A673 (cell line): ENCODE results near the gene CCDC87. TPM values are rescaled to one million over a fixed set of nuclear protein-coding genes. Genes with fewer than 3 reads are reported as not detected.
"Not testable (repeated sequence)": the region's sequence is repeated elsewhere in the genome, so short reads cannot be mapped to it uniquely, and the experiment has no call there.

Experiments used
- BruUV-seq: library from RNA; stranded (reverse); fragments of 400-500 nt; replicated peaks from 2 replicates; lab custom pipeline; 2021; lab: Mats Ljungman, UMichigan
- CTCF ChIA-PET: fragments of 300-600 bp; sonication (Branson Sonifier 250); formaldehyde crosslinking; loops from one replicate; lab custom pipeline; 2022; ENCODE audit warnings: antibody characterized with exemption; lab: Charles Lee
- POLR2A ChIA-PET: fragments of 300-600 bp; sonication (Branson Sonifier 250); formaldehyde crosslinking; loops from one replicate; lab custom pipeline; 2022; ENCODE audit warnings: antibody characterized with exemption; ENCODE audit not compliant: low non-redundant PET; lab: Charles Lee
- DNase-seq: peaks from one replicate; pipeline ENCODE4 v3.0.0-alpha.2; 2015; ENCODE audit warnings: low spot score
- H3K27ac ChIP-seq: fragments of 200-600 bp; sonication (generic); 2 replicates; pipeline ENCODE4 v1.5.1; 2016; ENCODE audit warnings: mixed run types, low read depth, mild to moderate bottlenecking, mixed read lengths, antibody characterized with exemption, low read length; ENCODE audit not compliant: poor library complexity, severe bottlenecking
- H3K27me3 ChIP-seq: fragments of 200-600 bp; sonication (generic); replicated peaks from 2 replicates; pipeline ENCODE4 v1.6.1; 2017; ENCODE audit warnings: mixed run types, low read depth, mild to moderate bottlenecking, mixed read lengths, antibody characterized with exemption, low read length; ENCODE audit not compliant: insufficient read depth, poor library complexity
- H3K36me3 ChIP-seq: fragments of 200-600 bp; sonication (generic); 2 replicates; pipeline ENCODE4 v1.6.1; 2016; ENCODE audit warnings: mixed run types, mild to moderate bottlenecking, mixed read lengths, antibody characterized with exemption, low read length; ENCODE audit not compliant: insufficient read depth, poor library complexity, severe bottlenecking
- H3K4me1 ChIP-seq: fragments of 200-600 bp; sonication (generic); 2 replicates; pipeline ENCODE4 v1.6.1; 2017; ENCODE audit warnings: mixed run types, mild to moderate bottlenecking, mixed read lengths, antibody characterized with exemption, low read length; ENCODE audit not compliant: insufficient read depth, poor library complexity, severe bottlenecking
- H3K4me3 ChIP-seq: fragments of 200-600 bp; sonication (generic); 2 replicates; pipeline ENCODE4 v1.5.1; 2016; ENCODE audit warnings: low read depth, mixed run types, mild to moderate bottlenecking, mixed read lengths, low read length; ENCODE audit not compliant: poor library complexity, severe bottlenecking
- H3K9me3 ChIP-seq: fragments of 200-600 bp; sonication (generic); 2 replicates; pipeline ENCODE4 v1.6.1; 2016; ENCODE audit warnings: mixed run types, low read depth, mild to moderate bottlenecking, mixed read lengths, antibody characterized with exemption, low read length; ENCODE audit not compliant: poor library complexity, severe bottlenecking
- CTCF ChIP-seq: fragments of 300-800, 200-600 bp; sonication (generic); conservative IDR thresholded peaks from 2 replicates; pipeline ENCODE4 v1.5.1; 2017; ENCODE audit warnings: low read depth, mild to moderate bottlenecking, antibody characterized with exemption, low read length, moderate library complexity, mixed read lengths
- EZH2 ChIP-seq: fragments of 200-600 bp; sonication (generic); IDR thresholded peaks from 2 replicates; pipeline ENCODE4 v1.6.1; 2017; ENCODE audit warnings: borderline replicate concordance, low read depth, mild to moderate bottlenecking, mixed read lengths, antibody characterized with exemption, low read length; ENCODE audit not compliant: poor library complexity, severe bottlenecking
- intact Hi-C: fragments of 100-400 bp; cut with micrococcal nuclease; formaldehyde crosslinking; loops from one replicate; pipeline ENCODE4 v1.10.0; 2022; ENCODE audit not compliant: unreplicated experiment
- total RNA-seq: library from RNA; stranded (reverse); gene quantifications from 2 replicates; pipeline ENCODE4 v1.2.3, GENCODE V29; 2021

The CCDC87 gene
- total RNA-seq, 1 experiment from 2014 or later, result 0.90 TPM

GRCh38 chr11:66543263-66544107, 49.4 kb downstream of the CCDC87 start:
- peak; percentile 48 for DNase-seq
- H3K27me3 ChIP-seq, result no peaks in the 10 kb centered on the region
- H3K36me3 ChIP-seq, result no peaks in the 10 kb centered on the region
- H3K27ac ChIP-seq, result no peak overlapping the region
- H3K4me3 ChIP-seq, result no peak overlapping the region
- TF ChIP-seq CTCF, result peak; percentile 42; the same call in 1 of the 2 replicates
- TF ChIP-seq EZH2, result no peak
- no TSS peak for BruUV-seq
- CTCF ChIA-PET, result no interaction called here
- intact Hi-C loops, result no loop called here
- peaks cover 4% of the 10 kb centered on the region for H3K4me1 ChIP-seq
- H3K9me3 ChIP-seq, result no peaks in the 10 kb centered on the region
- POLR2A ChIA-PET, result interaction anchor here (0.5 kb wide), 1 partner anchor 77 kb away, joined by 3 read pairs; no protein-coding TSS in a partner anchor

- intact Hi-C loops, result no loop called here
- no TSS peak for BruUV-seq
- Histone ChIP-seq H3K4me3 (no peak overlapping the region), H3K9me3 (no peaks in the 10 kb centered on the region), H3K27ac (no peak overlapping the region), H3K36me3 (no peaks in the 10 kb centered on the region), H3K27me3 (no peaks in the 10 kb centered on the region), H3K4me1 (peaks cover 4% of the 10 kb centered on the region)
- no peak for TF ChIP-seq EZH2
- no peak for TF ChIP-seq CTCF
- ChIA-PET CTCF (no interaction called here), POLR2A (no interaction called here)
- DNase-seq, result no peak
Measured at GRCh38 chr11:66542362-66542761, 50.5 kb downstream of the CCDC87 start.

GRCh38 chr11:66541892-66542291, 51.0 kb downstream of the CCDC87 start:
- no peaks in the 10 kb centered on the region for H3K36me3 ChIP-seq
- peaks cover 4% of the 10 kb centered on the region for H3K4me1 ChIP-seq
- H3K9me3 ChIP-seq, result no peaks in the 10 kb centered on the region
- no peak overlapping the region for H3K4me3 ChIP-seq
- POLR2A ChIA-PET, result no interaction called here
- H3K27me3 ChIP-seq, result no peaks in the 10 kb centered on the region
- CTCF ChIA-PET, result no interaction called here
- intact Hi-C loops, result no loop called here
- TF ChIP-seq CTCF (no peak), EZH2 (no peak)
- no peak overlapping the region for H3K27ac ChIP-seq
- no peak for DNase-seq
- no TSS peak for BruUV-seq

- BruUV-seq, H3K27ac ChIP-seq, intact Hi-C loops, H3K27me3 ChIP-seq, H3K9me3 ChIP-seq, H3K4me1 ChIP-seq, H3K4me3 ChIP-seq, CTCF ChIA-PET, DNase-seq, H3K36me3 ChIP-seq, POLR2A ChIA-PET: not testable (repeated sequence)
Measured at GRCh38 chr11:66540598-66540997, 52.3 kb downstream of the CCDC87 start.
